ENCODE measurements around the gene STAT3.
"Not testable (repeated sequence)": the region's sequence is repeated elsewhere in the genome, so short reads cannot be mapped to it uniquely, and the experiment has no call there.

The STAT3 gene

GRCh38 chr17:42312285-42313130 lies 75.7 kb downstream of the STAT3 start:
- DNase-seq, result peak; percentile 96

DNA sequence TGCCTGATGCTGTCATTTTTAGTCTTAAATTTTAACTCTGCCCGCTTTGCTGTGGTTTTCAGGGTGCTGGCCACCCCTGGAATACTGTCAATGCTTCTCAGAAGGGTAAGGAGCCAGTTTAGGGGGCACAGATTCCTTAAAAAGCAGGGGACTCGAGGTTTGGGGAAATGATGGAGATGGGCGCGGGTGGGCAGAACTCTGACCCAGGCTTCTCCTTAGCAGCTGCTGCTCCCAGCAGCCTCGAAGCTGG lies 76.3 kb downstream of the STAT3 start:
- DNase-seq, result no peak

DNA sequence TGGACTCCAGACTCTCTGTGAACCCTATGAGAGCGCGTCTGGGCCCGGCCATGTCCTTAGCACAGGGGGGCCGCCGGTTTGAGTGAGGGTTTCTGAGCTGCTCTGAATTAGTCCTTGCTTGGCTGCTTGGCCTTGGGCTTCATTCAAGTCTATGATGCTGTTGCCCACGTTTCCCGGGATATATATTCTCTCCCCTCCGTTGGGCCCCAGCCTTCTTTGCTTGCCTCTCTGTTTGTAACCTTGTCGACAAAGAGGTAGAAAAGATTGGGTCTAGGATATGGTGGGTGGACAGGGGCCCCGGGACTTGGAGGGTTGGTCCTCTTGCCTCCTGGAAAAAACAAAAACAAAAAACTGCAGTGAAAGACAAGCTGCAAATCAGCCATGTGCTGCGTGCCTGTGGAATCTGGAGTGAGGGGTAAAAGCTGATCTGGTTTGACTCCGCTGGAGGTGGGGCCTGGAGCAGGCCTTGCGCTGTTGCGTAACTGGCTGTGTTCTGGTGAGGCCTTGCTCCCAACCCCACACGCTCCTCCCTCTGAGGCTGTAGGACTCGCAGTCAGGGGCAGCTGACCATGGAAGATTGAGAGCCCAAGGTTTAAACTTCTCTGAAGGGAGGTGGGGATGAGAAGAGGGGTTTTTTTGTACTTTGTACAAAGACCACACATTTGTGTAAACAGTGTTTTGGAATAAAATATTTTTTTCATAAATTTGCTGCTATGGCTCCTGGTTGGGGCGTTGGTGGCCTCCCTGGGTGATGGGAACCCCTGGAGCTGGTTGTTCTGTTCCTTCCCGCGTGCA lies 76.8 kb downstream of the STAT3 start:
- peak; percentile 98 for DNase-seq

DNA sequence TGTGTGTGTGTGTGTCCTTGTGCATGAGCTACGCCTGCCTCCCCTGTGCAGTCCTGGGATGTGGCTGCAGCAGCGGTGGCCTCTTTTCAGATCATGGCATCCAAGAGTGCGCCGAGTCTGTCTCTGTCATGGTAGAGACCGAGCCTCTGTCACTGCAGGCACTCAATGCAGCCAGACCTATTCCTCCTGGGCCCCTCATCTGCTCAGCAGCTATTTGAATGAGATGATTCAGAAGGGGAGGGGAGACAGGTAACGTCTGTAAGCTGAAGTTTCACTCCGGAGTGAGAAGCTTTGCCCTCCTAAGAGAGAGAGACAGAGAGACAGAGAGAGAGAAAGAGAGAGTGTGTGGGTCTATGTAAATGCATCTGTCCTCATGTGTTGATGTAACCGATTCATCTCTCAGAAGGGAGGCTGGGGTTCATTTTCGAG lies 77.4 kb downstream of the STAT3 start:
- DNase-seq, result peak; percentile 28

DNA sequence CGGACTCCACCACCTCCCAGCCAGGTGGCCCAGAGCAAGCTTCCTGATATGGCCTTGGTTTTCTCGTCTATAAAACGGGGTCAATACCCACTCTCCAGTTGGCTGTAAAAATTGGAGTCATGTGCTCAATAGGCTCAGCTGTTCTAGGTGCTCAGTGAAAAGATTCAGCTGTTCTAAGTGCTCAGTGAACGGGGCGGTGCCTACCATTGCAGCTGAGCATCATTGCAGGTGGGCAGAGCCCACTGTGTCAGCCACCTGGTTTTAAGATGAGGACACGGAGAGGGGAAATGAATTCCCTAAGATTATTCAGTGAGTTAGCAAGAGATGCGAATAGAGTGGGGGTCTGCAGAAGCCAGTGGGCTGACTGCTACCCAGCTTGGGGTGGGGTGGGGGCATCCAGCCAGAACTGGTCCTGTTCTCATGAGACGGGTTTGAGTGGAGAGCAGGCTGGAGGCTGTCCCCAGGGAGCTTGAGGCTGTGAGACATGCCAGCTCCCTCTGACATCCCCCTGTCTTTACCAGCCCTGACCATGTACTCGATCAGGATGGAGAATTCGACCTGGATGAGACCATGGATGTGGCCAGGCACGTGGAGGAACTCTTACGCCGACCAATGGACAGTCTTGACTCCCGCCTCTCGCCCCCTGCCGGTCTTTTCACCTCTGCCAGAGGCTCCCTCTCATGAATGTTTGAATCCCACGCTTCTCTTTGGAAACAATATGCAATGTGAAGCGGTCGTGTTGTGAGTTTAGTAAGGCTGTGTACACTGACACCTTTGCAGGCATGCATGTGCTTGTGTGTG lies 78.1 kb downstream of the STAT3 start:
- DNase-seq, result peak; percentile 12

- DNase-seq, result no peak
Observed at GRCh38 chr17:42309142-42309541, 79.1 kb downstream of the STAT3 start.

GRCh38 chr17:42308446-42308845 lies 79.8 kb downstream of the STAT3 start:
- DNase-seq, result peak; percentile 71

DNA sequence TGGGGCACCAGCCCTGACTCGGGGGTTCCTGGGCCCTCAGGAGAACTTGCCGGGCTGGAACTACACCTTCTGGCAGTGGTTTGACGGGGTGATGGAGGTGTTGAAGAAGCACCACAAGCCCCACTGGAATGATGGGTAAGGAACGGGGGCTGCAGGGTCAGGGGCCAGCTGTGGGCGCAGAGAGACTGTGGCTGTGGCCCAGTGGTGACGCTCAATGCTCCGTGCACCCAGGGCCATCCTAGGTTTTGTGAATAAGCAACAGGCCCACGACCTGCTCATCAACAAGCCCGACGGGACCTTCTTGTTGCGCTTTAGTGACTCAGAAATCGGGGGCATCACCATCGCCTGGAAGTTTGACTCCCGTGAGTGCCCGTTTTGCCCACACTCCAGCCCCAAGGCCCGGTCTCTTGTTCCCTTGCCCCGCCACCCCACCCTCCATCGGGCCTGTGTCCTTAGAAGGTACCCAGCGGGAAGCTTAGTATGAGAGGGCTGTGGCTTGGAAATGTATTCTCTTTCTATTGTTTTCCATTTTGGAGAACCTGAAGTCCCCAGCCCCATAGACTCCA lies 80.8 kb downstream of the STAT3 start:
- DNase-seq, result no peak

DNA sequence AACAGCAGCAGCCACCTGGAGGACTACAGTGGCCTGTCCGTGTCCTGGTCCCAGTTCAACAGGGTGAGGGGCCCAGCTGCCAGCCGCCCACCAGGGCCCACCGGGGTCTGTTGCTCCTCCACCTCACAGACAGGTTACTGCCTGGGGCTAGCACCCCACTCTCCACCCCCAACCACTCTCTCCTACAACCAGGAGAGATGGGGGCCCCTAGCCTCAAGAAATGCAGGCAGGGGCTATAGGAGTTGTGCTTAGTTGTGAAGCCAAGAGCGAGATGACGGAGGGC lies 81.9 kb downstream of the STAT3 start:
- DNase-seq, result no peak

DNA sequence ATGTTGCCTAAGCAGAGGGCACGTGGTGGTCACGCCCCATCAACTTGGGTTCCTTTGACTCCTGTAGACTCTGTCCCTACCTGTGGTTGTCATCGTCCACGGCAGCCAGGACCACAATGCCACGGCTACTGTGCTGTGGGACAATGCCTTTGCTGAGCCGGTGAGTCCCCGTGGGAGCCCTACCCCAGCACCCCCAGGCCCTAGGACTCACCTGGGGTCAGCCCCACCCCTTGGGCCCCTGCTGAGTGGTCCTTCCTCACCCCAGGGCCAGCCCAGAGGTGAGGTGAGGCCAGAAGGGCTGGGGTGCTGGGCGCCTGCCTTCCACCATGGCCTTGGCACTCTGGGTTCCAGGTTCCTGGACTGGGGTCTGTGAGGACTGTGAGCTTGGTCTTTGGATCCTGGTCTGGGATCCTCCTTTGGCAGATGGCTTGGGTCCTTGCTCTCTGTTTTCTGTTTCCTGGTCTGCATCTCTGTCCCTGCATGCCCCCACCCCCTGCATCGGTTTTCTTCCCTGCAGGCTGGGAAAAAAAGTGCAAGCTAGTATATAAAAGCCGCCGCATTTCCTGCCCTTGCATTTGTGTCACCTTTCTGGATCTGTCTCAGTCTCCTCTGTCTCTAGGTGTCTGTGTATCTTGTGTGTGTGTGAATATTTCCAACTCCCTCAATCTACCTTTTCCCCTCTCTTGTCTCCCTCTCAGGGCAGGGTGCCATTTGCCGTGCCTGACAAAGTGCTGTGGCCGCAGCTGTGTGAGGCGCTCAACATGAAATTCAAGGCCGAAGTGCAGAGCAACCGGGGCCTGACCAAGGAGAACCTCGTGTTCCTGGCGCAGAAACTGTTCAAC lies 82.5 kb downstream of the STAT3 start:
- no peak for DNase-seq

GRCh38 chr17:42305031-42305330 lies 83.3 kb downstream of the STAT3 start:
- not testable (repeated sequence) for DNase-seq

DNA sequence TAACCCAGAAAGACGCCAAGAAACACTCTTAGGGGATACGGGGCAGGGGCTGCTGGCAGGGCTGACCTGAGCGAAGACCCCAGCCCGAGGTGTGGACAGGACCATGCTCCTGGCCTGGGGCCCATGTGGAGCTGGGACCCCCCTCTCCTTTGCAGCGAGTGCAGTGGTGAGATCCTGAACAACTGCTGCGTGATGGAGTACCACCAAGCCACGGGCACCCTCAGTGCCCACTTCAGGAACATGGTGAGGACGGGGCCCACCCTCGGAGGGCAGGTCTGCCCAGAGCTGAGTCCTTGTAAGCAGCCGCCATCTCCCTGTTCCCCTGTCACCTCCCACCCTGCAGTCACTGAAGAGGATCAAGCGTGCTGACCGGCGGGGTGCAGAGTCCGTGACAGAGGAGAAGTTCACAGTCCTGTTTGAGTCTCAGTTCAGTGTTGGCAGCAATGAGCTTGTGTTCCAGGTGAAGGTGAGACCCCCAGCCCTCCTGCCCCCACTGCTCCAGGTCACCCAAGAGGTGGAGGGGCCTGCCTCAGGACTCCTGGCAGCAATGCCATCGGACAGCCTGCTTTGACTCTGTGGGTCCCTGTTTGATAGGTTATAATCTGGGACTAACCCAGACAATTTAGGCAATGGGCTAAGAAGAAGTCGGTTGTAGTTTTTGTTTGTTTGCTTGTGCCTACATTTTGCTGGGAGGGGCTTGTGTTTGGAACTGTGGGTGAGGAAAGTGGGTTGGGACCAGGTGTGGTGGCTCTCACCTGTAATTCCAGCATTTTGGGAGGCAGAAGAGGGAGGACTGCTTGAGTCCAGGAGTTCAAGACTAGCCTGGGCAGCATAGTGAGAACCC lies 83.8 kb downstream of the STAT3 start:
- no peak for DNase-seq

- DNase-seq, result no peak
Observed at GRCh38 chr17:42303694-42304093, 84.5 kb downstream of the STAT3 start.

DNA sequence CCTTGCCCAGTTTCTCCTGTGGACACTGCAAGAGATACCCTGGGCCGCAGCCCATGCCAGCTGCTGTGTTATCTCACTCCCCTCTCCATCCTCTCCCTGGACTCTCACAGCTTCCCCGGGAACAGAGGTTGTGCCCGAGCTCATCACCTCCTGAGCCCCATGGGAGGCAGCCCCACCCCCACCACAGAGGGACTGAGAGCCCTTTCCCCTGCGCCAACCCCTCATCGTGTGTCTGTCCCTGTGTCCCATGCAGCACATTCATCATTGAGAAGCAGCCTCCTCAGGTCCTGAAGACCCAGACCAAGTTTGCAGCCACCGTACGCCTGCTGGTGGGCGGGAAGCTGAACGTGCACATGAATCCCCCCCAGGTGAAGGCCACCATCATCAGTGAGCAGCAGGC lies 87.2 kb downstream of the STAT3 start:
- DNase-seq, result no peak

GRCh38 chr17:42299913-42300312 lies 88.3 kb downstream of the STAT3 start:
- DNase-seq, result not testable (repeated sequence)

DNA sequence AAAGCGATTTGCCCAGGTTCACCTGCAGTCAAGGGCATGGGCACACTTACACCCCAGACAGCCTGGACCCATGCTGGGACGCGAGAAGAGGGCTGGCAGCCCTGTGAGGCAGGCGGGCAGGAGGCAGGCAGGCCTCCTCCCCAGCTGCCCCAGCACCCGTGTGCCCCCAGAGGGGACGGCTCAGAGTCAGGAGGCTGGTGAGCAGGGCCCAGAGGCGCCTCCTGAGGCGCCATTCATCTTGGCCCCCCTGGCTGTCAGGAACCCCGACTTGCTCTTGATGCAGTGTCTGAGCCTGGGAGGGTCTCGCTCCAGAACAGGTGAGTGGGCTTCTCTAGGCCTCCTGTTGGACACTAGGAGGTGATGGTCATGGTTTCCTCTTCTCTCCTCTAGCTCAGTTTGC lies 88.9 kb downstream of the STAT3 start:
- DNase-seq, result not testable (repeated sequence)

DNA sequence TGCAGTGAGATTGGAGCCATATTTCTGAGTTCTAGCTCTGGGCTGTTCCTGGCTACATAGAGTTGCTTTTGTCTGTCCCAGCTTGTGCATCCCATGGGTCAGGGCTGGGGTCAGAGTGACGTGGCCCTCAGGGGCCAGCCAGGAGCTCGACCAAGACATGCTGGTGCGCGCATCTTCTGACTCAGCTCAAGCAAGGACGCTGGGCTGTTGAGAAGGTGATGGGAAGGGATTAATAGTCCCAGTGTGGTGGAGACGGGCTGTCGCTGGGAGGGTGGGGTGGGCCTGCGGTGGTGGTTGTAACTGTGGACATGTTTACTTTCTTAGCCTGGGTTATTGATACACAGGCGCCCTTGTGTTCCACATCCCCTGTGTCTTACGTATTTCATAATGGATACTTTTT lies 90.5 kb downstream of the STAT3 start:
- not testable (repeated sequence) for DNase-seq

- DNase-seq, result no peak
Observed at GRCh38 chr17:42296012-42296411, 92.2 kb downstream of the STAT3 start.

- DNase-seq, result no peak
Observed at GRCh38 chr17:42294469-42295398, 93.5 kb downstream of the STAT3 start.

GRCh38 chr17:42291129-42291528 lies 97.1 kb downstream of the STAT3 start:
- no peak for DNase-seq

DNA sequence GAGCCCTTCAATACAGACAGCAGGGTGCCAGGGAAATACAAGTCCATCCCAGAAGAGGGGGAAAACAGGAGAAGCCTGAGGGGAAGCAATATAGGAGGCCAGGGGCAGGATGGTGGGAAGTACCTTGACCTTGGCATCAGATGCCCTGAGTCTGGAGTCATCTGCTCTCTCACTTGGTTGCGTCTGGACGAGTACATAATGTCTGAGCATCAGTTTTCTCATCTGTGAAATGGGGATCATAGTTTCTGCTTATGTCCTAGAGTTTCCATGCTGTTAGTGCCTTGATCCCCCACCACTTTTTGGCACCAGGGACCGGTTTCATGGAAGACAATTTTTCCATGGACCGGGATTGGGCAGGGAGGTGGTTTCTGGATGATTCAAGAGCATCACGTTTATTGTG lies 97.7 kb downstream of the STAT3 start:
- no peak for DNase-seq

Data from hematopoietic multipotent progenitor cell treated with erythropoietin and hydrocortisone succinate and interleukin-3 and kit ligand, for 6 days (in vitro differentiated cells).